ENCODE measurements around the gene ACY1.
"Not testable (repeated sequence)": the region's sequence is repeated elsewhere in the genome, so short reads cannot be mapped to it uniquely, and the experiment has no call there.

Gene ACY1

GRCh38 chr3:51974963-51975851 lies 8.1 kb upstream of the ACY1 start, which contains the start of gene ABHD14A:
TSS of gene ABHD14A (plus strand) at chr3:51975064. CDS start at chr3:51975136, 72 bp downstream.
- intact Hi-C loops (cut with DNase I), result loop anchor here (2.0 kb wide), 1 partner anchor 32 kb away; the partner anchor contains the start of gene PARP3
- peak in 40 of 42 donors; percentile 63 to 87 (median 76) for DNase-seq

GRCh38 chr3:51975852-51976549 lies 7.3 kb upstream of the ACY1 start:
- peak; percentile 75 to 93 (median 86) for DNase-seq
- intact Hi-C loops (cut with DNase I), result loop anchor here (2.0 kb wide), 1 partner anchor 33 kb away; the partner anchor contains the start of gene PARP3

GRCh38 chr3:51977446-51978142 lies 5.7 kb upstream of the ACY1 start:
- no peak for DNase-seq
- intact Hi-C loops (cut with DNase I), result no loop called here

- intact Hi-C loops (cut with DNase I), result no loop called here
- no peak for DNase-seq
These were observed 5.2 kb upstream of the ACY1 start for GRCh38 chr3:51978143-51978502.

GRCh38 chr3:51980253-51980652 lies 3.1 kb upstream of the ACY1 start:
- no peak for DNase-seq
- intact Hi-C loops (cut with DNase I), result no loop called here

GRCh38 chr3:51982352-51982837 lies 940 bp upstream of the ACY1 start:
- DNase-seq, result no peak
- intact Hi-C loops (cut with DNase I), result no loop called here

- intact Hi-C loops (cut with DNase I), result no loop called here
- DNase-seq, result no peak
These were observed 388 bp downstream of the ACY1 start for GRCh38 chr3:51983578-51984268.

- intact Hi-C loops (cut with DNase I), result no loop called here
- DNase-seq, result no peak
These were observed 923 bp downstream of the ACY1 start for GRCh38 chr3:51984269-51984647.

- no peak for DNase-seq
- intact Hi-C loops (cut with DNase I), result no loop called here
These were observed 1.7 kb downstream of the ACY1 start for GRCh38 chr3:51985063-51985462.

- intact Hi-C loops (cut with DNase I), result no loop called here
- DNase-seq, result no peak
These were observed 2.9 kb downstream of the ACY1 start for GRCh38 chr3:51986010-51986947.

- intact Hi-C loops (cut with DNase I), result no loop called here
- DNase-seq, result no peak
These were observed 4.2 kb downstream of the ACY1 start for GRCh38 chr3:51987568-51987967.

GRCh38 chr3:51988286-51989146 lies 5.2 kb downstream of the ACY1 start:
- DNase-seq, result no peak
- intact Hi-C loops (cut with DNase I), result no loop called here

- intact Hi-C loops (cut with DNase I); DNase-seq: not testable (repeated sequence)
These were observed 7.2 kb downstream of the ACY1 start for GRCh38 chr3:51990501-51990971.

GRCh38 chr3:51992017-51992682 lies 8.8 kb downstream of the ACY1 start:
- DNase-seq, result no peak
- intact Hi-C loops (cut with DNase I), result no loop called here

GRCh38 chr3:51993657-51994056 lies 10.3 kb downstream of the ACY1 start:
- peak in 1 of 42 donors; percentile 25 for DNase-seq
- intact Hi-C loops (cut with DNase I), result not testable (repeated sequence)

GRCh38 chr3:51994530-51994929 lies 11.2 kb downstream of the ACY1 start:
- intact Hi-C loops (cut with DNase I), result no loop called here

More at GRCh38 chr3:51994530-51994929, 11.2 kb downstream of the ACY1 start:
- DNase-seq, result no peak
